ENCODE measurements around the gene CDH11. TPM values are rescaled to one million over a fixed set of nuclear protein-coding genes. Genes with fewer than 3 reads are reported as not detected.

The CDH11 gene
- total RNA-seq, 1 experiment from 2014 or later = 297 TPM

DNA sequence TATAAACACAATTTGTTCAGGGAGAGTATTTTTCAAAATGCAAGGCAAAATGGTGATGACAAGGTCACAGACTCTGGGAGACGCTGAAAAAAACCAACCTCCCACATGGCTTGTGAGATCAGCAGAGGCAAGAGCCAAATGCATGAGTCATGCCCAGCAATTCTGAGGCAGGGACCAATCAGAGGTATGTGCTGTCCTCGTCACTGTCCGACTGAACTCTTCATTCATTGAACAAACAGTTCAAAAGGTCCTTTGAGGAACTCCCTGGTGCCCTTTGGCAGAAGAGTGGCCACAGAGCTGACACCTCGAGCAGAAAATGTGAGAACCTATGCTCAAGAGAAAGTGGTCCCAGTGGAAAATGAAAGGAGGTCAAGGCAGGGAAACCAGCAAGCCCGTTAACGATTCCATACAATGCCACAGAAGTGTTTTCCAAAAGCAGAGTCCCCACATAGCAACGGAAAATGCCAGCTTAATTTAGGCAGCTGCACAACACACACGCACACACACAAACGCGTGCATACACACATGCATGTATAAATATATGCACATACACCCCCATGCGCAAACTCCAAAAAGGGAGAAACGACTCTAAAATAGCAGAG lies 50.9 kb downstream of the CDH11 start:
- peaks cover 44% of the 10 kb centered on the region for H3K4me1 ChIP-seq (ENCODE audit: insufficient read depth, low read length, poor library complexity, severe bottlenecking)
- H3K9me3 ChIP-seq (ENCODE audit: low read depth, low read length, poor library complexity, severe bottlenecking) = no peaks in the 10 kb centered on the region
- CTCF ChIA-PET = no interaction called here
- no TSS peak for BruUV-seq (replicated peaks)
- TF ChIP-seq EZH2 (IDR thresholded peaks at IDR 0.05; ENCODE audit: borderline replicate concordance, low read depth, low read length, poor library complexity, severe bottlenecking) = no peak
- TF ChIP-seq, protein P1, sequence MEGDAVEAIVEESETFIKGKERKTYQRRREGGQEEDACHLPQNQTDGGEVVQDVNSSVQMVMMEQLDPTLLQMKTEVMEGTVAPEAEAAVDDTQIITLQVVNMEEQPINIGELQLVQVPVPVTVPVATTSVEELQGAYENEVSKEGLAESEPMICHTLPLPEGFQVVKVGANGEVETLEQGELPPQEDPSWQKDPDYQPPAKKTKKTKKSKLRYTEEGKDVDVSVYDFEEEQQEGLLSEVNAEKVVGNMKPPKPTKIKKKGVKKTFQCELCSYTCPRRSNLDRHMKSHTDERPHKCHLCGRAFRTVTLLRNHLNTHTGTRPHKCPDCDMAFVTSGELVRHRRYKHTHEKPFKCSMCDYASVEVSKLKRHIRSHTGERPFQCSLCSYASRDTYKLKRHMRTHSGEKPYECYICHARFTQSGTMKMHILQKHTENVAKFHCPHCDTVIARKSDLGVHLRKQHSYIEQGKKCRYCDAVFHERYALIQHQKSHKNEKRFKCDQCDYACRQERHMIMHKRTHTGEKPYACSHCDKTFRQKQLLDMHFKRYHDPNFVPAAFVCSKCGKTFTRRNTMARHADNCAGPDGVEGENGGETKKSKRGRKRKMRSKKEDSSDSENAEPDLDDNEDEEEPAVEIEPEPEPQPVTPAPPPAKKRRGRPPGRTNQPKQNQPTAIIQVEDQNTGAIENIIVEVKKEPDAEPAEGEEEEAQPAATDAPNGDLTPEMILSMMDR (conservative IDR thresholded peaks at IDR 0.05; ENCODE audit: low read depth, low read length) = no peak
- H3K27me3 ChIP-seq (replicated peaks; ENCODE audit: insufficient read depth, low read depth, low read length, poor library complexity) = no peaks in the 10 kb centered on the region
- DNase-seq (ENCODE audit: low spot score) = peak; percentile 81
- intact Hi-C loops (cut with micrococcal nuclease; ENCODE audit: unreplicated experiment) = no loop called here
- no peak overlapping the region for H3K4me3 ChIP-seq (ENCODE audit: low read depth, low read length, poor library complexity, severe bottlenecking)
- POLR2A ChIA-PET (ENCODE audit: low non-redundant PET) = no interaction called here
- H3K36me3 ChIP-seq (ENCODE audit: insufficient read depth, low read length, poor library complexity, severe bottlenecking) = peaks cover 4% of the 10 kb centered on the region
- H3K27ac ChIP-seq (ENCODE audit: low read depth, low read length, poor library complexity, severe bottlenecking) = no peak overlapping the region

DNA sequence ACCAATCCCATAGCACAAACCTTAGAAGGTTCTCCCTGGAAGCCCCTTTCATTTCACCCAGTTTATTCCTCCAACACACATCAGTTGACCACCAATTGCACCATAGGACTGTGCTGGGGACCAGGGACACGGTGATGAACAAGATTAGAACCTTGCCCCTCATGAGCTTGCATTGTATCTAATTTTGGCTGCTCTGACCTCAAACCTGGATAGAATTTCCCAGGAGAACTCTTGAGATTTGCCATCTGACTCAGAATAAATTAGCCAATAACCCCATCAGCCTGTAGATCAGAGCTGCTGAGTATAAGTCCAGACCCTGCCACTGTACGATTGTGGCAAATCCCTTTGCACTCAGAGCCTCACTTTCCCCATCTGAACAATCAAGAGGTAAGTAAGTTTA lies 52.1 kb downstream of the CDH11 start:
- no peak for TF ChIP-seq EZH2 (IDR thresholded peaks at IDR 0.05; ENCODE audit: borderline replicate concordance, low read depth, low read length, poor library complexity, severe bottlenecking)
- TF ChIP-seq, protein P1 (conservative IDR thresholded peaks at IDR 0.05; ENCODE audit: low read depth, low read length) = no peak
- H3K36me3 ChIP-seq (ENCODE audit: insufficient read depth, low read length, poor library complexity, severe bottlenecking) = peaks cover 6% of the 10 kb centered on the region
- DNase-seq (ENCODE audit: low spot score) = no peak
- H3K4me1 ChIP-seq (ENCODE audit: insufficient read depth, low read length, poor library complexity, severe bottlenecking) = peaks cover 44% of the 10 kb centered on the region
- no peaks in the 10 kb centered on the region for H3K9me3 ChIP-seq (ENCODE audit: low read depth, low read length, poor library complexity, severe bottlenecking)
- no peak overlapping the region for H3K4me3 ChIP-seq (ENCODE audit: low read depth, low read length, poor library complexity, severe bottlenecking)
- ChIA-PET CTCF (no interaction called here), POLR2A (ENCODE audit: low non-redundant PET) (no interaction called here)
- no peaks in the 10 kb centered on the region for H3K27me3 ChIP-seq (replicated peaks; ENCODE audit: insufficient read depth, low read depth, low read length, poor library complexity)
- peak overlapping the region; percentile 39 for H3K27ac ChIP-seq (ENCODE audit: low read depth, low read length, poor library complexity, severe bottlenecking)
- intact Hi-C loops (cut with micrococcal nuclease; ENCODE audit: unreplicated experiment) = loop anchor here (2.0 kb wide), 1 partner anchor 77 kb away; no protein-coding TSS in a partner anchor
- no TSS peak for BruUV-seq (replicated peaks)

DNA sequence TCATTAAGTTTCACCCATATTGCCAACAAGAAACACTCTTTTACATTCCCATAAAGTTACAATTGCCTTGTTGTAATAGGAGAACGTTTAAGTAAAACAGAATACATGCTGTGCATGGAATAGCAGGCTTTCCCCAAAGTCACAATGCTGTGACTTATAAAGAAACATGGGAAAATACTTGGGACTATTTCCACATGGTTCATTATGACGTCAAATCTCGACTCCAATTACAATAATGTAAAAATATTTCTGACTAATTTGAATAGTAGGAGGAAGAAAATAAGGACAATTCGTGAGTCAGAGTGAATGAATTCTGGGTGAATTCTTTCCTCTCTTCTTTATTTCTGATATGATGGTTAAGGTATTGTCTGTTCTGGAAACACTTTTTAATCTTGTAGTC lies 52.8 kb downstream of the CDH11 start:
- intact Hi-C loops (cut with micrococcal nuclease; ENCODE audit: unreplicated experiment) = loop anchor here (2.0 kb wide), 1 partner anchor 76 kb away; no protein-coding TSS in a partner anchor
- Histone ChIP-seq H3K9me3 (ENCODE audit: low read depth, low read length, poor library complexity, severe bottlenecking) (no peaks in the 10 kb centered on the region), H3K4me1 (ENCODE audit: insufficient read depth, low read length, poor library complexity, severe bottlenecking) (peaks cover 44% of the 10 kb centered on the region), H3K36me3 (ENCODE audit: insufficient read depth, low read length, poor library complexity, severe bottlenecking) (peaks cover 13% of the 10 kb centered on the region), H3K27me3 (replicated peaks; ENCODE audit: insufficient read depth, low read depth, low read length, poor library complexity) (no peaks in the 10 kb centered on the region), H3K27ac (ENCODE audit: low read depth, low read length, poor library complexity, severe bottlenecking) (peak overlapping the region; percentile 39), H3K4me3 (ENCODE audit: low read depth, low read length, poor library complexity, severe bottlenecking) (no peak overlapping the region)
- DNase-seq (ENCODE audit: low spot score) = peak; percentile 79
- POLR2A ChIA-PET (ENCODE audit: low non-redundant PET) = no interaction called here
- no TSS peak for BruUV-seq (replicated peaks)
- CTCF ChIA-PET = no interaction called here
- TF ChIP-seq EZH2 (IDR thresholded peaks at IDR 0.05; ENCODE audit: borderline replicate concordance, low read depth, low read length, poor library complexity, severe bottlenecking) = no peak
- TF ChIP-seq, protein P1 (conservative IDR thresholded peaks at IDR 0.05; ENCODE audit: low read depth, low read length) = no peak
